GM21423 (cell line): ENCODE results near the gene CYP4F8.
"Not testable (repeated sequence)": the region's sequence is repeated elsewhere in the genome, so short reads cannot be mapped to it uniquely, and the experiment has no call there.

Source experiments
- ATAC-seq: cut with Tn5 transposase; IDR thresholded peaks from one replicate; pipeline ENCODE4 v1.9.1; 2021; ENCODE audit warnings: mild to moderate bottlenecking, moderate library complexity; ENCODE audit not compliant: unreplicated experiment

The CYP4F8 gene

GRCh38 chr19:15643387-15643786 is 28.4 kb downstream of the CYP4F8 start:
- no peak for ATAC-seq

GRCh38 chr19:15644066-15644741 is 29.2 kb downstream of the CYP4F8 start:
- ATAC-seq, result no peak

- ATAC-seq, result no peak
These were observed 29.8 kb downstream of the CYP4F8 start for GRCh38 chr19:15644816-15645215.

GRCh38 chr19:15649526-15649925 is 34.5 kb downstream of the CYP4F8 start:
- ATAC-seq, result no peak

GRCh38 chr19:15650123-15650522 is 35.1 kb downstream of the CYP4F8 start:
- ATAC-seq, result not testable (repeated sequence)

- ATAC-seq, result no peak
These were observed 36.8 kb downstream of the CYP4F8 start for GRCh38 chr19:15651791-15652190.

GRCh38 chr19:15652559-15653278 is 37.7 kb downstream of the CYP4F8 start:
- no peak for ATAC-seq

GRCh38 chr19:15656467-15656866 is 41.4 kb downstream of the CYP4F8 start:
- no peak for ATAC-seq

GRCh38 chr19:15663247-15663646 is 48.2 kb downstream of the CYP4F8 start:
- ATAC-seq, result no peak

- ATAC-seq, result no peak
These were observed 51.2 kb downstream of the CYP4F8 start for GRCh38 chr19:15666186-15666585.

- no peak for ATAC-seq
These were observed 51.9 kb downstream of the CYP4F8 start for GRCh38 chr19:15666883-15667282.

GRCh38 chr19:15669440-15669839 is 54.4 kb downstream of the CYP4F8 start:
- no peak for ATAC-seq

GRCh38 chr19:15669891-15670290 is 54.9 kb downstream of the CYP4F8 start:
- ATAC-seq, result no peak

GRCh38 chr19:15671237-15671821 is 56.3 kb downstream of the CYP4F8 start:
- ATAC-seq, result no peak

- no peak for ATAC-seq
These were observed 57.0 kb downstream of the CYP4F8 start for GRCh38 chr19:15671891-15672579.

- ATAC-seq, result no peak
These were observed 57.7 kb downstream of the CYP4F8 start, which contains the start of gene CYP4F12 for GRCh38 chr19:15672580-15673175. TSS of gene CYP4F12 (plus strand) at chr19:15673087. CDS start at chr19:15673530, 443 bp downstream.

- ATAC-seq, result no peak
These were observed 58.2 kb downstream of the CYP4F8 start for GRCh38 chr19:15673176-15673654.

GRCh38 chr19:15675560-15675959 is 60.5 kb downstream of the CYP4F8 start:
- no peak for ATAC-seq

- ATAC-seq, result no peak
These were observed 64.1 kb downstream of the CYP4F8 start for GRCh38 chr19:15679089-15679488.

- ATAC-seq, result not testable (repeated sequence)
These were observed 64.8 kb downstream of the CYP4F8 start for GRCh38 chr19:15679865-15680264.
